KG1 (cell line): ENCODE data around the gene GALR1.
"Not testable (repeated sequence)": the region's sequence is repeated elsewhere in the genome, so short reads cannot be mapped to it uniquely, and the experiment has no call there.

ENCODE experiments used
- DNase-seq: peaks from one replicate; lab custom pipeline; 2025; lab: John Stamatoyannopoulos, UW

Gene GALR1

DNA sequence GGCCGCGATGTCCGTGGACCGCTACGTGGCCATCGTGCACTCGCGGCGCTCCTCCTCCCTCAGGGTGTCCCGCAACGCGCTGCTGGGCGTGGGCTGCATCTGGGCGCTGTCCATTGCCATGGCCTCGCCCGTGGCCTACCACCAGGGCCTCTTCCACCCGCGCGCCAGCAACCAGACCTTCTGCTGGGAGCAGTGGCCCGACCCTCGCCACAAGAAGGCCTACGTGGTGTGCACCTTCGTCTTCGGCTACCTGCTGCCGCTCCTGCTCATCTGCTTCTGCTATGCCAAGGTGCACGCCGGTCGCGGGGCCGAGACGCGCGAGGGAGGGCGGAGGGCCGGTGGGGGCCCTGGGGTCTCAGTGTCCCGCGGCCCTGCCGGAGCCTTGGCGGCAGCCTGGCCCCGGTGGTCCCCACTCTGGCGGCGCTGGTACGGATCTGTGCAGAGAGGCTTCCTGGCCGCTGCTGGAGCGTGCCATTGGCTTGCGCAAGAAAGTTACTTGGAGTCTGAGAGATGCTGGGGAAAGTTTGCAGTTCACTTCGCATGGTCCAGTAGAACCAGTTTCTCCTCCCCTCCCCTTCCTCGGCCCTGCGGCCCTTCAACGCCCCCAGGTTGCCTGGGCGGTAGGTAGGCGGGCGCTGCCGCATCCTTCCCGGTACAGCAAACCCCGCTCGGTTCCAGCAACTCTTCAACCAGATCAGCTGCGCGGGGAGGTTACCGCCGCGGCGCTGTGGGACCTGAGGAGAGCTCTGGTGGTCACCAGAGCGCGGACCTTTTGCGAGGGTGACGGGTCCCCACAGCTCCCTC, 1.5 kb downstream of the GALR1 start:
- no peak for DNase-seq

DNA sequence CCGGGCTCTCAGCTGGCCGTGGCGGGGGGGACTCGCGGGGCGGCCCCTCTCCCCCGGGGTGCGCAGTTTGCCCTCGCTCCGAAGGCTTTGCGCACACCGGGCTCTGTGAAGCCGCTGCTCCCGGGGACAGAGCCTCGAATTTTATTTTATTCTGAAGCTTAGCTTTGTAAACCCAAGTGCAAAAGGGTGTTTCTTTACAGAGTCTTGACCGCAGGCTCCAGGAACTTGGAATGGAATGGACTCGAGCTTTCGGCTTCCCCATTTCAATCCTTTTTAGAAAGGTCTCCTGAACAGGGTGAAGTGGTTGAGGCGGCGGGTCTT, 2.0 kb downstream of the GALR1 start:
- DNase-seq: no peak

DNA sequence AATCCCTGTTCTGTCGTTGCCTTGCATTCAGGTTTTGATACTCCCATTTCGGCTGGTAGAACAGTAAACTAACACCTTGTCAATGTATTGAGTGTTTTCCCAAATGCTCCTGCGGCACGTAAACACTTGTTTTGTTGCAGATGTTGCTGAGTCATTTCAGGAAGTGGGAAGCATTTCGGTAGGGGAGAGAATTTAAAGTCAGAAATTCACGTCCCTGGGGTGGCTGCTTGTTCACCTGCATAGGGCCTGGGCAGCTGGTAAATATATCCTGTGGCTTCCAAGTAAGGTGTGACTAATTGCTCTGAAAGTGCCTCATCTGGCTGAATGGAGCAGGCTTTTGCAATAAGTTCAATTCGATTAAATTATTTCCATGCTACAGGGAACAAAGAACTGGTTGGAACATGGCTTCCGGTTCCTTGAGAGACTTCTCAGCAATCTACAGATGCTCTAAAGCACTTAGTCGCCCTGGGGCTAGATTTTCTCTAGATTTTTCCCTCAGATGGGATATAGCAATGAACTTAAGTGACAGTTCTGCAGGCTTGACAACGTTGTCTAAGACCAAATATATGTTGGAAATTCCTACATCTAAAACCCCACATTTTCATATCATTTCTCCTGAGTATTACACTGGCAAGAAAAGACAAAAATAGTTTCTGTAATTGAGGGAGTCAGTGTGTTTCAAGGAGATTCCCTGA, 5.2 kb downstream of the GALR1 start:
- no peak for DNase-seq

DNA sequence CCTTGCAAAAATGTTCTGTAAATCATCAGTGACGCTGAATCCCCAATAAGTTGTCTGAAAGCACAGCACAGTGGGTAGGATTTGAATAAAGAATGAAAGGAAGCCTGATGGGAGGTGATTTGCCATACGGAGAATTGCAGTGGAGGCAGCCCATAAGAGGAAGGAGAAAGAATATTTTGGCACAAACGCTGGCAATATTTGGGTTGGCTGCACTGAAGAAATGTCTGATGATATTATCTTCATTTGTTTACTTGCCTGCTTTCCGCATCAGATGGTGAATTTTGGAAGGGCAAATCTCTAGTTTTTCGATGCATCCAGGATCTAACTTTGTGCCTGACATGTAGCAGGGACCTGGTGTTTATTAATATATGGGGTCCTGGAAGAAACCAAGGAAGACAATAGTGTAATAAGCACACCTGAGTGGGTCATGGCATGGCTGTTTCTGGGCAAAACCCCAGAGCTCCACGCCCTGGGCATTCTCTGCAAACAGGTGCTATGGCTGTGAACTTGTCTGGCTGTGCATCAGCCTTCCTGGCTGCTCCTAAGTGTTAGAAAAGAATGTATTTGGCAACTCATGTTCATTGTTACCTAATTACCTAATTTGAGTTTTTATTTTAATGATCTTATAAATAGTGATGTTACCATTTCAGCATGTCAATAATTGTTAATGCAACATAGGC, 5.9 kb downstream of the GALR1 start:
- no peak for DNase-seq

DNA sequence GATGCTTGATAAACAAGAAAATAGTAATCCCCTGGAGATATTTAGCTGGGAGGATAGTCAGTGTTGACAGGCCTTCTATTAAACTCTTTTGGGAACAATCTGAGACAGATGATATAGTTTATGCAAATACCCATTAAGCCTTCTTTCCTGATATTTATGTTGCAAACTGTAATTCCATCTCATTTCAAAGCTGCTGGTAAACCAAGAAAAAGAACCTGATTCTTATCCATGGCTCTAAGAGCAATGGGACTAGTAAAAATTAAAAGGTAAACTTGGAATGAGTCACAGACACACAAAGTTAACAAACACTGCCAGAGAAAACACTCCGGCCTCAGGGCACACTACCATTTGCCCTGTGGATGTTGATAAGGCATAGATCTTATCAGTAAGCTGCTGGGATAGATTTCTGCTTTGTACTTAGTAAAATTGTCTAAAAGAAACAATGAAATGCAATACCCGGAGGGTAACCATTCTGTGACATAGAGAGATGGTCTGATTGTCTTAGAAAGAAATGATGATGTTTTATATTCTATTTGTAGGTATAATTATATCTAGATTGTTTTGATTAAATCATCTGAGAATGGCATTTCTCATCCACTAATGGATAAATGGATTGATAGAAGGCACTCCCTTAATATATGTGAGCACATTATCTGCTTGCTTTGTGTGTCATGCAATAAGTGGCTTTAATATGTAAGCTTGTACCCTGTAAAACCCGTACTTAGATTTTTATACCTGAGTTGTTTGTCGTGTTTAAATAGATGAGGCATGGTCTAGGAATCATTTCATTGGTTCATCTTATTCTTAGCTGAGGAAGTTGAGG, 13.2 kb downstream of the GALR1 start:
- no peak for DNase-seq

DNA sequence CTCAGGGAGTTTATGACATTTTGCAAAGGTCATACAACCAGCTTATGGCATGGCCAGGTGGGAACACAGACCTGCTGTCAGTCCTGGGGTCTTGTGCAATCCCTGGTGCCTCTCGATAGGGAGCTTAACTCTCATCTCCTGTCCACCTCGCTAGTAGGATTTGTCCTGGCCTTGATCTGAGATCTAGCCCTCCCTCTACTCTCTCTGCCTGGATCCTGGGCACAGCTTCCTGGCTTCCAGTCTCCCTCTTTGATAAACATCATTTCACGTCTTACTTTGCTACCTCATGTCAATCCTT, 13.8 kb downstream of the GALR1 start:
- no peak for DNase-seq

DNA sequence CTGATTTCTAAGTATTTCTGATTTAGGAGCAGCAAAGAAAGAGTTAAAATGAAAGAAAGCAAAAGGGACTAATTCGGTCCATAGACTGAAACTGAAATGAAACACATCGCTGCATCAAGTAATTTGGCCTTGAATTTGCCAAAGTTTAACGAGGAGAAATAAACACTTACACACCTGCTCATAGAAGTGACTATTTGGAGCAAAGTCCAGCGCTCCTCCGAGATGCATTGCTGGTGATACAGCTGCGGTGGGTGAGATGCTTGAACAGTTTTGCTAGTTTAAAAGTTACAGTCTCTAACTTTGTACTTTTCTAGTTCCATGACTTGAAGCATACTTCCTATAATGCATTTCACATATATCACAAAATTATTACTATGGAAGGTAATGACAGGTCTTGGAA, 18.3 kb downstream of the GALR1 start:
- DNase-seq: no peak

DNA sequence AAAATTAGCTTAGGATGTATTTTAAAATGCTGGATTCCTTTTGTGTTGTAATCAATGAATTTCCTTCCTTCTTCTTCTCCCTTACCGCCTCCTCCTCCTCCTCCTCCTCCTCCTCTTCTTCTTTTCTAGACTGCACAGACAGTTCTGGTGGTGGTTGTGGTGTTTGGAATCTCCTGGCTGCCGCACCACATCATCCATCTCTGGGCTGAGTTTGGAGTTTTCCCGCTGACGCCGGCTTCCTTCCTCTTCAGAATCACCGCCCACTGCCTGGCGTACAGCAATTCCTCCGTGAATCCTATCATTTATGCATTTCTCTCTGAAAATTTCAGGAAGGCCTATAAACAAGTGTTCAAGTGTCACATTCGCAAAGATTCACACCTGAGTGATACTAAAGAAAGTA, 18.8 kb downstream of the GALR1 start:
- DNase-seq: no peak

DNA sequence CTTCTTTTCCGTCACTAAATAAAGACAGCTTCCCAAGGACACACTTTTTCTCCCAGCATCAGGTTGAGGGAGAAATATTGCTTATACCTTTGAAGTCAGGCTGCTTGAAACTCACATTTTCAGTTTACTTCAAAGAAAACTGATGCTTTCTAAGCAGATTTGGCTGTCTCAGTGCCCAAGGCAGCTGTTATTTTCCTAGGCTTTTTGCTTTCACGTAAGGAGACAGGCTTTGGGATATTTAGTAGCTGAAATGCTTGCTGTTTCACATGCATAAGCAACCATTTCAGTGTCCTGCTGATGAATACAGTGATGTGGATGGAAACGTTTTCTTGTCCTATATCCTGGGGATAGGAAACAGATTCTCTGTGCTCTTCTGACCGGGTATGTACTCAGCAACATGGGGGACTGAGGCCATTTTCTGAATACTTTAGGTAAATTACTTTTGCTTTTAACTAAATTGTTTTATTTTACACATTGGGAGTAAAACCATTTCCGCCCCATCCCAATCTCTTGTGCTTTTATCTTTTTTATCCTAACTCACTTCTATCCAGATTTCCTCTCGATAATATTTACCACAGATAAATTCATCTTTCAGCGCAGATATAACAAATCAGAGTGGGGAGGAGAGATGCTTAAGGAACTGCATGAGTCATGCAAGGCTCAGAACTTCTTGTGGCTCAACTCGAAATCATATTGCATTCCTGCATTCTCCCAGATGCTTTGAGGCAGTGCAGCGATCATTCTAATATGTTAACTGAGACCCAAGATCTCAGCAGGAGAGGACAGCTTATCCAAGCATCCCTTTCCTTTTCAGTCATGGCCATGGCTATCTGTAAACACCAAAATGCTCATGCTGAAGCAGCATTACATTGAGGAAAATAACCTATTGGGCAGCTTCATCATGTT, 22.2 kb downstream of the GALR1 start:
- DNase-seq: no peak

DNA sequence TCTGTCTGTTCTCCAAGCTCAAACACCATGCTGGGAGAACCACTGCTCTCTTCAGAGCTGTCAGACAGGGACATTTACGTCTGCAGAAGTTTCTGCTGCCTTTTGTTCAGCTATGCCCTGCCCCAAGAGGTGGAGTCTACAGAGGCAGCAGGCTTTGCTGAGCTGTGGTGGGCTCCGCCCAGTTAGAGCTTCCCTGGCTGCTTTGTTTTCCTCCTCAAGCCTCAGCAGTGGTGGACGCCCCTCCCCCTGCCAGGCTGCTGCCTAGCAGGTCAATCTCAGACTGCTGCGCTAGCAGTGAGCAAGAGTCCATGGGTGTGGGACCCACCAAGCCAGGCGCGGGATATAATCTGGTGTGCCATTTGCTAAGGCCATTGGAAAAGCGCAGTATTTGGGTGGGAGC, 41.2 kb downstream of the GALR1 start:
- DNase-seq: not testable (repeated sequence)

DNA sequence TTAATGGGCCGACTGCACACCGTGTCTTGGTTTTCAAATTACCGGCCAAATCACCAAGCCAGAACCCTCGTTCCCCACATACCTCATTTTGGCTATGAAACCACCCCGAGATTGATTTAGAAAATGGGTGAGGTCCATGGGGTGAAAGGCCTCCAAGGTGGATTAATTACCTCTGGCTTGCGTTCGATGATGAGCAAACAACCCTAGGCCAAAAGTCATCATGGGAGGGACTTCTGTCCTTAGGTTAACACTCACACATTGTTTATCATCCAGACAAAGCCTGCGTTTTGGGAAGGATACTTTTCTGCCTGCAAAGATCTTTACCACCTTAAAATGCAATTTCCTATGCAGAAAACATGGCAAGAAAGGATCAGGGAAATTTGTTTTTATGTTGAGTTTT, 48.5 kb downstream of the GALR1 start:
- DNase-seq: no peak

DNA sequence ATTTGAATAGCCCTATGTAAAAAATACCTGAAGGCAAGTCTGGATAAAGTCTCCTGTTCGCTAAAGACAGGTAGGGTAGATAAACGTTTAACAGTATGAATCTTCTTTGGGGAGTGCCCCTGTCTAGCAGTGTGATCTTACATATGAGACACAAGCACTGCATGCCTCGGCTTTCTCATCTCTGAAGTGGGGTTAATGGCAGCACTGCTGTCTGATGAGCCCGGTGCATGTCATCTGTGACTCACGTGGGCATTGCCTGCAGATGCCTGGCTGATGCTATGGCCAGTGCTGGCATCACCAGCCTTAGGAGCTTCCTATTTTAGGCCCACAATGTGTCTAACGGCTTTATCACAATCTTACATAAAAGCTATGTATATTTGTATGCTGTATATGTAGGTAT, 50.1 kb downstream of the GALR1 start:
- DNase-seq: no peak

DNA sequence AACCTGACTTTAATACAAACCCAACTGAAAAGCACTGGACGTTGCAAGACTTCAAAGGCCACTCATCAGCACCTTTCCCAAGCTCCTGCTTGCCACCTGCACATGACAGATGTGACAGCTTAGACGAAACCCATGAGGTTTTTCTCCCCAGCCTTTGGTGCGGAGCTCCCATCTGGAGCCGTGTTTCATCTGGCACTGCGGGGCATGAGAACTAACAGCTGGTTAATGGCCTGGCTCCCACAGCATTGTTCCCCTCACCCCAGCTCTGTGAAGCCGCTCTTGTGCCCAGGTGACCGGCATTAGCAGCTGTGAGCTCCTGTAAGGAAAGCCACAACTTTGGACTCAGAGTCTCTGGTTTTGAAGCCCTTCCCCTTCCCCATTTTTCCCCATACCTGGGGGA, 50.9 kb downstream of the GALR1 start:
- DNase-seq: no peak

DNA sequence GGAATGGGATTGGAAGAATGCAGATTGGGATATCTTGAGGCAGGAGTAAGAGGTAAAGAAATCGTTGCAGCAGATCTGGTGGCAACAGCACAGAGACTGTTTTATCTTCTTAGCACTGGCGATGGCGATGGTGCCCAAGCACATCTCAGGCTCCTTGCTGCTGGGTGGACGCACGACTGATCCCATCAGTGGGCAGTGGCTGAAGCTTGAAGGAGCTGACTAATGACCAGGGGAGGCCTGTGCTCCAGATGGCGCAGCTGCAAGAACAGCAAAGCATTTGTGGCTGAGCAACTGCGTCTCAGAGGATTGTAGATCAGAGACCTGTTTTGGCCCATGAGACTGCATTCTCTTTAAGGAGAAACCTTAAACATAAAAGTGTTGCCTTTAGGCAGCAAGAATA, 54.6 kb downstream of the GALR1 start:
- no peak for DNase-seq

DNA sequence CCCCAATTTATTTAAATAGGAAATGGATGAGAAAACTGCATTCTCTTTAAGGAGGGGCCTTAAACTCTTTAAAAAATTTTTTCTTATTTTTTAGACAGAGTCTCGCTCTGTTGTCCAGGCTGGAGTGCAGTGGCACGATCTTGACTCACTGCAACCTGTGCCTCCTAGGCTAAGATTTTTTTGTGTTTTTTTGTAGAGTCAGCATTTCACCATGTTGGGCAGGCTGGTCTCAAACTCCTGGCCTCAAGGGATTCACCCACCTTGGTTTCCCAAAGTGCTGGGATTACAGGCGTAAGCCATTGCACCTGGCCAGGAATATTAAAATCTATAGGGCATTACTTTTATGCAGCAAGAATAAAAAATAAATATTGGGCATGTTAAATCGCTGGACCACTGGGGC, 56.0 kb downstream of the GALR1 start:
- no peak for DNase-seq

DNA sequence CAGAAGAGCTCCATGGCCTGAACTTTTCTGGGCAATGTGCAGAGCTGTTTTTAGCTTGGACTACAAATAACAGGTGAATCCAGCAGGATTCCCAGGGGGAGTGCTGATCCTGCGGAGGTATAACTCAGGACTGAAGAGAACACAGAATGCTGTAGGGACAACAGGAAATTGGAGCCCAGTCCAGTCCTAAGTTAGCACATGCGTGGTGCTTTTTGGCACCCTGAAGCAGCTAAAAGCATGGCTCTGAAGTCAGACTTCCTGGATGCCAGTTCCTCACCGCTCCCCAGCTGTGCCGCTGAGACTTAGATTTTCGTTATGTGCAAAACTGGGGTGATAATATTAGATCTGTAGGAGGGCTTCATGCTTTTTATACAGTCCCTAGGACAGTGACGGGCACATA, 58.6 kb downstream of the GALR1 start:
- DNase-seq: no peak

DNA sequence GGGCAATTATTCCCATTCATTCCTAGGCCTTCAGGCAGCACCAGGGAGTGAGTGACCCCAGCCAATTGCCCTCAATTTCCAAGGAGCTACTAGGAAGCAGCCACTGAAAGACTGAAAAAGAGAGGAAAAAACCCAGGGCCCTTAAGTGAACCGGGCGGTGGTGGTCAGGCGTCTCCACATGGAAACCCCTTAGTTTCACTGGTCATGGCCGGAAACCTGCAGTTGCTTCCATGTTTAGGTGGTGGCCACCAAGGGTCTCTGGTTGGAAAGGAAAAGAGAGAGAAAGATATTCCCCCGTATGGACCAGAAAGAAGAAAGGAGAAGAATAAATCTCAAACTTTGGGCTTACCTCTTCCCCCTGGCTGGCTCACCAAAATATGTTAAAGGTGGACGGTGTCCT, 64.9 kb downstream of the GALR1 start:
- DNase-seq: no peak

DNA sequence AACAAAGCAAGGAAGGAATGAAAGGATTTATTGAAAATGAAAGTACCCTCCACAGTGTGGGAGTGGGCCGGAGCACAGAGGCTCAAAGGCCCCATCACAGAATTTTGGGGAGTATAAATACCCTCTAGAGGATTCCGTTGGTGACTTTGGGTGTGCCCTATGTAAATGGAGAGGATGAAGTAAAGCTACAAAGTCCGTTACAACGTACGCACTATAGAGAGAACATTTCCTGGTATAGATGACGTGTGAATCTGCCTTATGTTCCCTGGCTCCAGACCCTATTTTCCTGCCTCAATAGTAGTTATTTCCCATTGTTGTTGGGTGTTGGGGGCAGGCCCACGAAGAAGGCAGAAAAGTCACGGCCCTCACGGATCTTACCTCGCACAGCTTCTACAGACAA, 65.3 kb downstream of the GALR1 start:
- DNase-seq: no peak

DNA sequence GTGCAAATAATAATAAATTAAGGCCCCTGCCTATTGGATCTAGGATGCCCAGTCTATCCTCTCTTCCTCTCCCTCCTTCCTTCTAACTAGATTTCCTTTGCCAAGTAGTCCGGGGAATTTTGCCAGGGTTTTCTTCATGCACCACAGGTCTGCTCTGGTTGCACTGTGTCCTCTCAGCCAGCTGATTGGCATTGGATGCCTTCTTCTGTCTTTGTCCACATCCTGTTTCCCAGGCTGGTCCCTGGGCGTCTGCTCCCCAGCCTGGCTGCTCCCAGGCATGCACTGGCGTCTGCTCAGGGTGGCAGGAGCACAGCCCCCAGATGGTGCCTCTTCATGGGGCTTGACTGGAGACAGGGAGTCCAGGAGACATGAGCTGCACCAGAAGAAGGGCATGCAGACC, 66.4 kb downstream of the GALR1 start:
- no peak for DNase-seq

DNA sequence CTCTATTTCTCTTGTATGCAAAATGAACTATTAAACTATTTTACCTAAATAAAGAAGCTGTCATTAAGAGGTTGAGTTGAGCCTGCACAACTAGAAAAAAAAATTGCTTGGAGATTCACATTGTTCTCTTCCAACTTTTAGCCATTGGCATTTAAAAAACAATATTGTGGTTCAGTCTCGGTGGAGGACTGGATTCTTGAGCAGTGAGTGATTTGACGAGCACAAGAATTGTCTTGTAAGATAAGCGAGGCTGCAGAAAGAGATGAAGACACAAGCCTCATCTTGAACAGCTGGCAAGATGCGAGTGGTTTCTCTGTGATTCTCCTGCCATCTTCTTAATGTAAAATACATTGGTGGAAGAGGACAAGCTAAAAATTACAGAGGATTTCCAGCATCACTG, 67.0 kb downstream of the GALR1 start:
- DNase-seq: no peak

DNA sequence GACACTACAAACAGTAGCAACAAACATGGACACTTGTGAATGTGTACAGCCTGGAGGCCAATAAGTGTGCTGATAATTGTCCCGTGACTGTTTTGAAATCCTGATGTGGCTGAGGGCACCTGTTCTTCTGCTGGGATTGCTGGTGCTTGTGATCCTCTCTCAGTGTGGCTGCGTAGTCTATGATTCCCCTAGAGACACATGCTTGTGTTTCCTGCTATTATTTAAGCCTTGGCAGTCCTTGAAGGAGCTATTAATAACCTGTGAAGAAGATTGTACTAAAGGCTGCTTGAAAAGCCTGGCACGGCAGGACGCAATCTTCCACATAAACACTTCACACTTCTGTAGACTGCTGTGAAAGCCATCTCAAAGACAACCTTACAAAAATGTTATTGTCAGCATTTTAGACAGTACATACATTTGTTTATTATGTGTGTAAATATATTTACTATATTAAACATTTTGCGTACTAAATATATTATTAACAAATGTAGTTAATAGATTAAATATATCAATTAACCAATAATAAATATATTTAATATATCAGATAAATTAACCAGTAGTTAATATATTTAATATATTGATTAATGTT, 71.4 kb downstream of the GALR1 start:
- DNase-seq: no peak
